NOMO-1 treated with dmso at 0.1 percent for 144 hours (cell line): ENCODE measurements around the gene SNX20.

Experiments
- DNase-seq: peaks from one replicate; lab custom pipeline; 2025; ENCODE audit not compliant: unreplicated experiment; lab: John Stamatoyannopoulos, UW

Gene SNX20

GRCh38 chr16:50664270-50664669, 16.8 kb downstream of the SNX20 start:
- no peak for DNase-seq

- DNase-seq, result no peak
Measured at GRCh38 chr16:50662306-50662940, 18.7 kb downstream of the SNX20 start.

- no peak for DNase-seq
Measured at GRCh38 chr16:50659806-50660205, 21.3 kb downstream of the SNX20 start.

GRCh38 chr16:50657241-50657640, 23.9 kb downstream of the SNX20 start:
- no peak for DNase-seq

- DNase-seq, result no peak
Measured at GRCh38 chr16:50655558-50656055, 25.5 kb downstream of the SNX20 start.

- no peak for DNase-seq
Measured at GRCh38 chr16:50653633-50654519, 27.2 kb downstream of the SNX20 start.

GRCh38 chr16:50652836-50653425, 28.2 kb downstream of the SNX20 start:
- no peak for DNase-seq

GRCh38 chr16:50651835-50652438, 29.2 kb downstream of the SNX20 start:
- no peak for DNase-seq

- DNase-seq, result no peak
Measured at GRCh38 chr16:50646345-50646744, 34.8 kb downstream of the SNX20 start.

- DNase-seq, result no peak
Measured at GRCh38 chr16:50645563-50646220, 35.4 kb downstream of the SNX20 start.

GRCh38 chr16:50644729-50645128, 36.4 kb downstream of the SNX20 start:
- no peak for DNase-seq

- DNase-seq, result no peak
Measured at GRCh38 chr16:50644245-50644644, 36.9 kb downstream of the SNX20 start.

GRCh38 chr16:50643192-50643591, 37.9 kb downstream of the SNX20 start:
- DNase-seq, result no peak

GRCh38 chr16:50642349-50642748, 38.8 kb downstream of the SNX20 start:
- no peak for DNase-seq

- DNase-seq, result no peak
Measured at GRCh38 chr16:50641818-50642187, 39.3 kb downstream of the SNX20 start.

GRCh38 chr16:50640919-50641817, 39.9 kb downstream of the SNX20 start:
- no peak for DNase-seq

GRCh38 chr16:50640391-50640790, 40.7 kb downstream of the SNX20 start:
- DNase-seq, result no peak

- DNase-seq, result no peak
Measured at GRCh38 chr16:50638816-50639670, 42.1 kb downstream of the SNX20 start.
